HepG2 (cell line): ENCODE measurements around the gene CEP250. TPM values are rescaled to one million over a fixed set of nuclear protein-coding genes. Genes with fewer than 3 reads are reported as not detected.

Experiments
- EZH2 ChIP-seq: conservative IDR thresholded peaks from 2 replicates; pipeline ENCODE4 v1.6.1; 2012; ENCODE audit warnings: mild to moderate bottlenecking, low read depth, low read length, moderate library complexity
- FOXC1 ChIP-seq: sonication (generic); formaldehyde crosslinking; IDR thresholded peaks from 2 replicates; pipeline ENCODE4 v1.8.0; 2022; ENCODE audit warnings: mild to moderate bottlenecking, missing genetic modification reagents, borderline replicate concordance
- GPN1 ChIP-seq: sonication (generic); formaldehyde crosslinking; IDR thresholded peaks from 2 replicates; pipeline ENCODE4 v1.5.1; 2020; ENCODE audit warnings: missing genetic modification reagents, borderline replicate concordance
- HNF1B ChIP-seq: sonication (generic); formaldehyde crosslinking; IDR thresholded peaks from 2 replicates; pipeline ENCODE4 v1.5.1; 2020; ENCODE audit warnings: mild to moderate bottlenecking, moderate library complexity, missing genetic modification reagents
- MATR3 ChIP-seq: sonication (generic); formaldehyde crosslinking; IDR thresholded peaks from 2 replicates; pipeline ENCODE4 v1.4.0; 2020; ENCODE audit warnings: missing genetic modification reagents
- NKX3-1 ChIP-seq: sonication (generic); formaldehyde crosslinking; IDR thresholded peaks from 2 replicates; pipeline ENCODE4 v1.5.0; 2020; ENCODE audit warnings: missing genetic modification reagents
- PITX1 ChIP-seq: sonication (generic); formaldehyde crosslinking; IDR thresholded peaks from 2 replicates; pipeline ENCODE4 v1.5.1; 2020; ENCODE audit warnings: mild to moderate bottlenecking, missing genetic modification reagents
- POLR2G ChIP-seq: fragments of 200-400 bp; formaldehyde crosslinking; IDR thresholded peaks from 2 replicates; pipeline ENCODE4 v1.6.1; 2018; ENCODE audit warnings: mild to moderate bottlenecking, low read depth, low read length, moderate library complexity
- PRMT3 ChIP-seq: sonication (generic); formaldehyde crosslinking; IDR thresholded peaks from 2 replicates; pipeline ENCODE4 v1.8.1; 2022; ENCODE audit warnings: low read depth, mild to moderate bottlenecking, moderate library complexity, missing genetic modification reagents, borderline replicate concordance
- REXO4 ChIP-seq: sonication (generic); formaldehyde crosslinking; IDR thresholded peaks from 2 replicates; pipeline ENCODE4 v1.8.0; 2022; ENCODE audit warnings: missing genetic modification reagents, mild to moderate bottlenecking, borderline replicate concordance
- SCMH1 ChIP-seq: sonication (generic); formaldehyde crosslinking; IDR thresholded peaks from 2 replicates; pipeline ENCODE4 v1.9.0; 2021; ENCODE audit warnings: missing genetic modification reagents, mild to moderate bottlenecking, borderline replicate concordance
- SOX13 ChIP-seq, 3 experiments: fragments of 450-650 bp in 1 of 3; sonication (generic) in 1 of 3; formaldehyde crosslinking in 1 of 3; IDR thresholded peaks in 2 of 3; conservative IDR thresholded peaks in 1 of 3; 2 replicates each; pipeline versions ENCODE4 v1.5.0 to v1.6.1; 2016 to 2020; ENCODE audit warnings: antibody characterized with exemption in 1 of 3, mild to moderate bottlenecking in 1 of 3, missing compliant biosample characterization in 1 of 3, missing genetic modification reagents in 1 of 3, moderate library complexity in 1 of 3
- SRY ChIP-seq: sonication (generic); formaldehyde crosslinking; IDR thresholded peaks from 2 replicates; pipeline ENCODE4 v1.8.0; 2022; ENCODE audit warnings: mild to moderate bottlenecking, missing genetic modification reagents
- ZFP36L2 ChIP-seq: sonication (generic); formaldehyde crosslinking; IDR thresholded peaks from 2 replicates; pipeline ENCODE4 v1.4.0; 2020; ENCODE audit warnings: missing genetic modification reagents
- ZNF34 ChIP-seq: sonication (generic); formaldehyde crosslinking; IDR thresholded peaks from 2 replicates; pipeline ENCODE4 v1.4.0; 2020; ENCODE audit warnings: mild to moderate bottlenecking, missing genetic modification reagents, borderline replicate concordance
- ZNF451 ChIP-seq: sonication (generic); formaldehyde crosslinking; IDR thresholded peaks from 2 replicates; pipeline ENCODE4 v1.5.0; 2020; ENCODE audit warnings: mild to moderate bottlenecking, missing genetic modification reagents
- ZNF646 ChIP-seq: sonication (generic); formaldehyde crosslinking; IDR thresholded peaks from 2 replicates; pipeline ENCODE4 v1.9.0; 2021; ENCODE audit warnings: mild to moderate bottlenecking, missing genetic modification reagents
- ZNF713 ChIP-seq: sonication (generic); formaldehyde crosslinking; IDR thresholded peaks from 2 replicates; pipeline ENCODE4 v1.4.0; 2020; ENCODE audit warnings: mild to moderate bottlenecking, missing genetic modification reagents
- ZNF775 ChIP-seq: sonication (generic); formaldehyde crosslinking; IDR thresholded peaks from 2 replicates; pipeline ENCODE4 v1.4.0; 2020; ENCODE audit warnings: missing genetic modification reagents, mild to moderate bottlenecking, moderate library complexity, borderline replicate concordance
- polyA plus RNA-seq, 8 experiments: library from polyadenylated mRNA; depleted of rRNA in 3 of 8; stranded (reverse) in 7 of 8; unstranded in 1 of 8; fragments of >200 nt; fragmentation: Illumina TruSeq in 4 of 8; extraction: Trizol in 4 of 8; gene quantifications; 2 replicates each; pipeline versions ENCODE4 v1.2.1 to v1.2.3, GENCODE V29; 2011 to 2016; ENCODE audit warnings: low read depth in 4 of 8, missing spikeins in 1 of 8, mixed read lengths in 1 of 8; ENCODE audit not compliant: insufficient read depth in 1 of 8
- total RNA-seq, 5 experiments: library from RNA; depleted of rRNA; stranded (reverse); fragments of >200 nt; fragmentation: Illumina TruSeq; extraction: Trizol; gene quantifications; 2 replicates each; pipeline ENCODE4 v1.2.3, GENCODE V29; 2016; ENCODE audit warnings: low read depth in 1 of 5
- TF ChIP-seq, protein P1 (sequence below): IDR thresholded peaks from 2 replicates; pipeline ENCODE4 v1.6.1; 2012; ENCODE audit warnings: inconsistent platforms

The CEP250 gene
- total and polyA plus RNA-seq, 2 of the 13 experiments (the other 11 are each of a cell fraction or from before 2014, with no cell fraction given), result 28.8 to 55.3 TPM

- TF ChIP-seq ZNF451 (CRISPR knock-in tag) (peak; percentile 97), ZNF775 (0 out of 2 replicates have a peak, but pooled peaks have one; percentile 24), ZNF646 (CRISPR knock-in tag) (no peak), MATR3 (CRISPR knock-in tag) (no peak), PRMT3 (no peak), PITX1 (CRISPR knock-in tag) (no peak; the same call in 1 of the 2 replicates), ZNF713 (CRISPR knock-in tag) (no peak), GPN1 (CRISPR knock-in tag) (no peak), POLR2G (peak; percentile 97), ZNF34 (no peak; the same call in 1 of the 2 replicates), HNF1B (CRISPR knock-in tag) (peak; percentile 74), SRY (CRISPR knock-in tag) (peak; percentile 98), NKX3-1 (no peak), SOX13 (IDR thresholded peaks at IDR 0.05) (peak; percentile 21; the same call in 1 of the 2 replicates), SOX13 (CRISPR knock-in tag; conservative IDR thresholded peaks at IDR 0.05 in 1 of 2, IDR thresholded peaks at IDR 0.05 in 1 of 2) (no peak; a peak in 1 of 4 replicates), REXO4 (CRISPR knock-in tag) (no peak), FOXC1 (CRISPR knock-in tag) (peak; percentile 97), SCMH1 (CRISPR knock-in tag) (no peak), ZFP36L2 (CRISPR knock-in tag) (no peak), EZH2 (no peak)
- TF ChIP-seq, protein P1, sequence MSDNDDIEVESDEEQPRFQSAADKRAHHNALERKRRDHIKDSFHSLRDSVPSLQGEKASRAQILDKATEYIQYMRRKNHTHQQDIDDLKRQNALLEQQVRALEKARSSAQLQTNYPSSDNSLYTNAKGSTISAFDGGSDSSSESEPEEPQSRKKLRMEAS, result peak; percentile 87
Observed at GRCh38 chr20:35541783-35542662, 86.6 kb downstream of the CEP250 start, which contains the start of gene ERGIC3 (continued).
